ENCODE results near the gene SLCO2A1.

Gene SLCO2A1

GRCh38 chr3:133933097-133934024, 96.4 kb downstream of the SLCO2A1 start:
- no peak for DNase-seq (ENCODE audit: low spot score)

- no peak for DNase-seq (ENCODE audit: low spot score)
These were observed 97.7 kb downstream of the SLCO2A1 start for GRCh38 chr3:133932009-133932408.

GRCh38 chr3:133931084-133931483, 98.6 kb downstream of the SLCO2A1 start:
- DNase-seq (ENCODE audit: low spot score), result no peak

- DNase-seq (ENCODE audit: low spot score), result peak; percentile 69
These were observed 99.3 kb downstream of the SLCO2A1 start for GRCh38 chr3:133930341-133930933.

- DNase-seq (ENCODE audit: low spot score), result no peak
These were observed 100.7 kb downstream of the SLCO2A1 start for GRCh38 chr3:133928903-133929607.

- DNase-seq (ENCODE audit: low spot score), result no peak
These were observed 101.4 kb downstream of the SLCO2A1 start for GRCh38 chr3:133928136-133928893.

GRCh38 chr3:133927540-133928066, 102.1 kb downstream of the SLCO2A1 start:
- peak; percentile 10 for DNase-seq (ENCODE audit: low spot score)

- DNase-seq (ENCODE audit: low spot score), result no peak
These were observed 102.8 kb downstream of the SLCO2A1 start for GRCh38 chr3:133926736-133927539.

GRCh38 chr3:133925960-133926735, 103.6 kb downstream of the SLCO2A1 start:
- no peak for DNase-seq (ENCODE audit: low spot score)

- DNase-seq (ENCODE audit: low spot score), result no peak
These were observed 105.7 kb downstream of the SLCO2A1 start for GRCh38 chr3:133924041-133924440.

- DNase-seq (ENCODE audit: low spot score), result no peak
These were observed 108.1 kb downstream of the SLCO2A1 start for GRCh38 chr3:133921592-133921991.

GRCh38 chr3:133917144-133917543, 112.6 kb downstream of the SLCO2A1 start:
- no peak for DNase-seq (ENCODE audit: low spot score)

GRCh38 chr3:133915685-133916658, 113.8 kb downstream of the SLCO2A1 start:
- no peak for DNase-seq (ENCODE audit: low spot score)

- no peak for DNase-seq (ENCODE audit: low spot score)
These were observed 114.7 kb downstream of the SLCO2A1 start for GRCh38 chr3:133914839-133915600.

- DNase-seq (ENCODE audit: low spot score), result no peak
These were observed 119.3 kb downstream of the SLCO2A1 start for GRCh38 chr3:133910422-133910821.

- DNase-seq (ENCODE audit: low spot score), result no peak
These were observed 124.3 kb downstream of the SLCO2A1 start for GRCh38 chr3:133905376-133905775.

GRCh38 chr3:133901847-133902246, 127.9 kb downstream of the SLCO2A1 start:
- no peak for DNase-seq (ENCODE audit: low spot score)

- DNase-seq (ENCODE audit: low spot score), result no peak
These were observed 128.6 kb downstream of the SLCO2A1 start for GRCh38 chr3:133901083-133901482.
